Lower lobe of right lung (tissue), 2 donors: Measurements from ENCODE around the gene TMEM52. TPM values are rescaled to one million over a fixed set of nuclear protein-coding genes. Genes with fewer than 3 reads are reported as not detected.

Experiments used
- ATAC-seq, 2 donors: fragments of 200-7000 bp; cut with Tn5 transposase; one replicate each; pipeline ENCODE4 v1.9.1; 2020 to 2022; ENCODE audit warnings: mild to moderate bottlenecking in 2 of 2, moderate library complexity in 2 of 2
- DNase-seq: peaks from one replicate; pipeline ENCODE4 v3.0.0-alpha.2; 2020
- H3K27ac ChIP-seq: fragments of 200-600 bp; one replicate; pipeline ENCODE4 v1.8.0; 2022
- H3K27me3 ChIP-seq: fragments of 200-600 bp; one replicate; pipeline ENCODE4 v1.8.0; 2022; ENCODE audit warnings: low read depth
- H3K36me3 ChIP-seq: fragments of 200-600 bp; one replicate; pipeline ENCODE4 v1.8.0; 2022; ENCODE audit warnings: mild to moderate bottlenecking
- H3K4me1 ChIP-seq: fragments of 200-600 bp; one replicate; pipeline ENCODE4 v1.8.0; 2022
- H3K4me3 ChIP-seq: fragments of 200-600 bp; one replicate; pipeline ENCODE4 v1.8.0; 2022; ENCODE audit warnings: mild to moderate bottlenecking
- H3K9me3 ChIP-seq: fragments of 200-600 bp; one replicate; pipeline ENCODE4 v1.8.0; 2022
- intact Hi-C: fragments of 100-400 bp; cut with DNase I; formaldehyde crosslinking; loops from one replicate; pipeline ENCODE4 v1.11.0; 2022
- total RNA-seq: library from RNA; stranded (reverse); fragmentation: NEBNext Ultra II Directional; extraction: Animal tissue kit (Norgen Biotek cat#: 25700); gene quantifications from one replicate; pipeline ENCODE4 v1.2.1, GENCODE V29; 2021
- TF ChIP-seq, protein P1 (sequence below): fragments of 200-600 bp; IDR thresholded peaks from one replicate; pipeline ENCODE4 v1.8.0; 2022; ENCODE audit warnings: antibody characterized with exemption, mild to moderate bottlenecking
- donor health status: DM: no; HTN: yes; CAD: no; lungs with severe emphysema.

Gene TMEM52
- total RNA-seq, 1 donor from 2014 or later: 1.4 TPM

DNA sequence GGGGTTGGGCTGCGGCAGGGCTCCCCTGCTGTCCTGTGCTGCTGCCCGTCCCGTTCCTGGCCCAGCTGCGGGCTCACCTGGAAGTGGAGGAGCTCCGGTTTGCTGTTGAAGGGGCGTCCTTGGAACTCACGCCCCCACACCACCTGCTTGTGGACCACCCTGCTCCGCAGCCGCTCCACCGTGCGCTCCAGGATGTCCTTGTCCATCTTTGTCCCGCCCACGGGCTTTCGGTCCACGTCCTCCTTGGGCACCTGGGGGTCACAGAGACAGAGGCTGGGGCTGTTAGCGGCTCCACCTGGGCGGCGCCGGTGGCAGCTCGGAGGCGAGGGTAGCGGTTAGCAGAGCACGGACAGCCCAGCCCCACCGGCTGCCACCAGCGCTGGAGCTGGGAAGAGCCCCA, 45.7 kb upstream of the TMEM52 start:
- no peak for DNase-seq
- intact Hi-C loops: no loop called here

DNA sequence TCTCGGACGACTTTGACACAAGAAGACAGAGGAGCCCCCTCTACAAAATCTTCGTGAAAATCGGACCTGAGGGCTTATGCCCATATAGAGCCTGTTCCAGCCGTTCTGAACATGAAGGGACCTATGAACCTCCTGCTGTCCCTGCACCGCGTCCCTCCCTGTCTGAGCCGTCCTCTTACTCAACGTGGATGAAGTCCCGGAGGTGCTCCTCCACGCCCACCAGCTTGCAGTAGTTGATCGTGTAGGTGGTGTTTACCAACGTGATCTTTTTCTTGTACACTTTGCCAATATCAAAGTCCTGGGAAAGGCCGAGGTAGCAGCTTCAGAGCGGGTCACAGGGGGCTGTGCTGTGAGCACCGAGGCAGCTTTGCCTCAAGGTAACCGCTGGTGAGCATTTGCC, 44.5 kb upstream of the TMEM52 start:
- peaks cover 59% of the 10 kb centered on the region for H3K27me3 ChIP-seq
- no peaks in the 10 kb centered on the region for H3K36me3 ChIP-seq
- TF ChIP-seq, protein P1, sequence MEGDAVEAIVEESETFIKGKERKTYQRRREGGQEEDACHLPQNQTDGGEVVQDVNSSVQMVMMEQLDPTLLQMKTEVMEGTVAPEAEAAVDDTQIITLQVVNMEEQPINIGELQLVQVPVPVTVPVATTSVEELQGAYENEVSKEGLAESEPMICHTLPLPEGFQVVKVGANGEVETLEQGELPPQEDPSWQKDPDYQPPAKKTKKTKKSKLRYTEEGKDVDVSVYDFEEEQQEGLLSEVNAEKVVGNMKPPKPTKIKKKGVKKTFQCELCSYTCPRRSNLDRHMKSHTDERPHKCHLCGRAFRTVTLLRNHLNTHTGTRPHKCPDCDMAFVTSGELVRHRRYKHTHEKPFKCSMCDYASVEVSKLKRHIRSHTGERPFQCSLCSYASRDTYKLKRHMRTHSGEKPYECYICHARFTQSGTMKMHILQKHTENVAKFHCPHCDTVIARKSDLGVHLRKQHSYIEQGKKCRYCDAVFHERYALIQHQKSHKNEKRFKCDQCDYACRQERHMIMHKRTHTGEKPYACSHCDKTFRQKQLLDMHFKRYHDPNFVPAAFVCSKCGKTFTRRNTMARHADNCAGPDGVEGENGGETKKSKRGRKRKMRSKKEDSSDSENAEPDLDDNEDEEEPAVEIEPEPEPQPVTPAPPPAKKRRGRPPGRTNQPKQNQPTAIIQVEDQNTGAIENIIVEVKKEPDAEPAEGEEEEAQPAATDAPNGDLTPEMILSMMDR: no peak
- intact Hi-C loops: no loop called here
- ATAC-seq: no peak
- H3K9me3 ChIP-seq: no peaks in the 10 kb centered on the region
- no peak overlapping the region for H3K4me3 ChIP-seq
- H3K4me1 ChIP-seq: peaks cover 12% of the 10 kb centered on the region
- no peak for DNase-seq
- H3K27ac ChIP-seq: no peak overlapping the region

More for the DNA sequence above, 45.7 kb upstream of the TMEM52 start:
- H3K9me3 ChIP-seq: no peaks in the 10 kb centered on the region
- H3K36me3 ChIP-seq: no peaks in the 10 kb centered on the region
- no peak overlapping the region for H3K4me3 ChIP-seq
- H3K27ac ChIP-seq: no peak overlapping the region
- peaks cover 49% of the 10 kb centered on the region for H3K27me3 ChIP-seq
- ATAC-seq: no peak
- TF ChIP-seq, protein P1: no peak
- H3K4me1 ChIP-seq: peaks cover 9% of the 10 kb centered on the region

DNA sequence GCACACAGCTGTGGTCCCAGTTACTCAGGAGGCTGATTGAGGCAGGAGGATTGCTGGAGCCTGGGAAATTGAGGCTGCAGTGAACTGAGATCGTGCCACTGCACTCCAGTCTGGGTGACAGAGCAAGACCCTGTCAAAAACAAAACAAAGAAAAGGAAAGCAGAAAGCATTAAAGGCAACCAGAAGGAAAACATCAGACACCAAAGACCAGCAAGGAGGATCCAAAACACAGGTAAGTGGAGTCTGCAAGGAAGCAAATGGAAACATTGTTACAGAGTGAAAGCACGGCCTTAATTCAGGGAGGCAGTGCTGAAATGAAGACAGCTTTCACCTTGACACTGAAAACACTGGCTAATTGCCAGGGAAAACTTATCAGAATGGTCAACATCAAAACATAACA, 43.7 kb upstream of the TMEM52 start:
- ATAC-seq (no peak), DNase-seq (no peak)
- no peak overlapping the region for H3K27ac ChIP-seq
- H3K4me1 ChIP-seq: peaks cover 12% of the 10 kb centered on the region
- H3K27me3 ChIP-seq: peaks cover 59% of the 10 kb centered on the region
- TF ChIP-seq, protein P1: no peak
- no peaks in the 10 kb centered on the region for H3K9me3 ChIP-seq
- no peaks in the 10 kb centered on the region for H3K36me3 ChIP-seq
- no peak overlapping the region for H3K4me3 ChIP-seq
- intact Hi-C loops: no loop called here

DNA sequence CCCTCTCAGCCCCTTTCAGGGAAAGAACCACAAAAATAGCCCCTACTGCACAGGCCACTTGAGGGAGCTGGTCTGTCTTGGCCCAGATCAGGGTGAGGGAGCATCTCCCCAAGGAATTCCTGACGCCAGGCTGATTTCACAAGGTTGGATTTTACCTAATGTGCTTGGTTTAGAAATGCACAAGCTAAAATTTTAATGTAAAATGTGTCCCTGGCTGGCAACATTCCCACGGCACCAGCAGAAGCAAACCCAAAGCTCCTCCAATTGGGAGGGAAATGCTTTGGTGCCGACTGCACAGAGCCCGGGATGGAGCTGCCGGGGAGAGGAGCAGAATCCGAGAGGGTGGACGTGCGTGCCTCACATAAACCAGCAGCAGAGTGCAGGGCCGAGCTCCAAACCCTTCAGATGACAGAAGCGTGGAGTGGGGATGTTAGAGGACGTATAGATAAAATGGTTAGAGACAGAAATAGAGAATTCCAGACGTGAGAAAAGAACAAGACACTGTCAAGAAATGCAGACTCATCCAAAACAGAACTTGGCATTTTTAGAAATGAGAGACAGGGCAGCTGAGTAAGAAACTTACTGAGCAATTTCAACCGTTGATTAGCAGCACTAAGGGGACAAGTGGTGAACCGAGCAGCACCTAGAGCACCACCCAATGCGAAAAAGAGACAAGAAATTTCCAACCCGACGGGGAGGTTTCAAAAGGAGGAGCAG, 41.6 kb upstream of the TMEM52 start:
- ATAC-seq: no peak
- Histone ChIP-seq H3K27me3 (peaks cover 54% of the 10 kb centered on the region), H3K4me1 (peaks cover 12% of the 10 kb centered on the region), H3K27ac (no peak overlapping the region), H3K9me3 (no peaks in the 10 kb centered on the region), H3K36me3 (no peaks in the 10 kb centered on the region), H3K4me3 (no peak overlapping the region)
- TF ChIP-seq, protein P1: no peak
- intact Hi-C loops: no loop called here
- DNase-seq: no peak

- TF ChIP-seq, protein P1: peak; percentile 87
- intact Hi-C loops: no loop called here
- no peak overlapping the region for H3K27ac ChIP-seq
- H3K9me3 ChIP-seq: no peaks in the 10 kb centered on the region
- no peaks in the 10 kb centered on the region for H3K36me3 ChIP-seq
- H3K4me3 ChIP-seq: no peak overlapping the region
- peak; percentile 90 for DNase-seq
- peaks cover 12% of the 10 kb centered on the region for H3K4me1 ChIP-seq
- peaks cover 50% of the 10 kb centered on the region for H3K27me3 ChIP-seq
- peak; percentile 85 to 90 for ATAC-seq
Observed at GRCh38 chr1:1959840-1960479, 40.9 kb upstream of the TMEM52 start.
